NCI-H1048 (cell line): ENCODE data around the gene MED31.
"Not testable (repeated sequence)": the region's sequence is repeated elsewhere in the genome, so short reads cannot be mapped to it uniquely, and the experiment has no call there.

Experiments
- DNase-seq: peaks from one replicate; lab custom pipeline; 2025; lab: John Stamatoyannopoulos, UW

MED31 gene

DNA sequence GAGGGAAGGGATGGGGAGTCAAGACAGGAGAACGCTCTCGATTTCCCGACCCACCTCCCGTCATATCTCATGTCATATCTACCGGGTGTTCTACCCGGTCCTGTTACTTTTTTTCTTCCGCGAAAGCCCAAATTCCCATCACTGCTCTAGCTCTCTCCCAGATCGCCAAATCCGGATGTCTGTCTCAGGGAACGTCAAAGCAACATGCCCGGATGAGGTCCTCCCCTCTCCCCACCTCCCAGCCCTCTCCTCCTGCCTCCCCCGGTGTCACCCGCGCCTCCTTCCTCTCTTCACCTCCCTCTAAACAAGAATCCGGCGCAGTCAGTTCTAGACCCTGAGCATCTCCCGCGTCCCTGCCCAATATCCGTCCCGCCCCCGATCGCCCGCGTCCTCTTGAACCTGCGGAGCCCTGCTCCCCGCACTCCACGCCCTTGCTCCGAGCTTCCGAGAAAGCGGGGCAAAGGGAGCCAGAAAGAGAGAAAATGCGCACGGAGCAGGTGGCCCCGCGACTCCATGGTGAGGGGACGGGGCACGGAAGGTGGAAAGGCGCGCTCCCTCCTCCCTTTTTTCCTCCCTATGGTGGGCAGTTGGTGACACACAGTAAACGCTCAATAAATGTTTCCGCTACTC lies 4.4 kb upstream of the MED31 start:
- DNase-seq, result not testable (repeated sequence)

DNA sequence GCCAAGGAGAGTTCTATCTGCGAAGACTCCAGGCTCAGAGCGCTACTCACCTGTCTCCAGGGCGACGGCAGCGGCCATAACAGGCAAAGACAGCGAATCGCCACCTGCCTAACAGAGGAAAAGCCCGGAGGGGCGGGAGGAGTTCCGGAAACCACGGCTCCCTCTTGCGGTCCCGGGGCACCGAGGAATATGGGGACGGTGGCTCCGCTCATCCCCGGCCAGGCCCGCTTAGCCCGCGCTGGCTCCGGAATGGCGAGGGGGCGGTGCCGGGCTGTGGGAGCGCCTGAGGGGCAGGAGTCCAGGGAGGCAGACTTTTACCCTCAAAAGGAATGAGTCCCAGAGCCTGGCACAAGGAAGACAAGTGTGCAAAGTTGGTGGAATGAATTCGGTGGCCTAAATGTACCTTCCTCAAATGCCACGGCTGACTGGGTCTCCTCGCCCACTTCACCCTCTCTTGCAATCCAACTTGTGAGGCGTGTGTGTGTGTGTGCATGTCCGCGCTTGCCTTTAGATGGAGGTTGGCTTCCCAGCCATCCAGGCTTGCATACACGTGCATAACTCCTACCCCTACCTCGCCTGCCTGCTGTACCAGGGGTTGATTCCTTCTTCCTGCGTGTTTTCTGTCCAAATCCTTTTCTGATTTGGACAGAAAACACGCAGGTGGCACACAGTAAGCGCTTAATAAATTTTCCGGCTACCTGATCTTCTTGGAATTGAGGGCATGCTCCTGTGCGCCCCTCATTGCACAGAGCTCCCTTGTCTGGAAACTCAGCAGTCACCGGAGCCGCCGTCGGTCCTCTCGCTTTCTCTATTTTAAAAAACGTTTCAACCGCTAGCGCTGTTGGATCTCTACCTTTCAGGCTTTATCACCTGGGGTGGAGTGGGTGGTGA lies 3.7 kb upstream of the MED31 start:
- DNase-seq, result no peak

DNA sequence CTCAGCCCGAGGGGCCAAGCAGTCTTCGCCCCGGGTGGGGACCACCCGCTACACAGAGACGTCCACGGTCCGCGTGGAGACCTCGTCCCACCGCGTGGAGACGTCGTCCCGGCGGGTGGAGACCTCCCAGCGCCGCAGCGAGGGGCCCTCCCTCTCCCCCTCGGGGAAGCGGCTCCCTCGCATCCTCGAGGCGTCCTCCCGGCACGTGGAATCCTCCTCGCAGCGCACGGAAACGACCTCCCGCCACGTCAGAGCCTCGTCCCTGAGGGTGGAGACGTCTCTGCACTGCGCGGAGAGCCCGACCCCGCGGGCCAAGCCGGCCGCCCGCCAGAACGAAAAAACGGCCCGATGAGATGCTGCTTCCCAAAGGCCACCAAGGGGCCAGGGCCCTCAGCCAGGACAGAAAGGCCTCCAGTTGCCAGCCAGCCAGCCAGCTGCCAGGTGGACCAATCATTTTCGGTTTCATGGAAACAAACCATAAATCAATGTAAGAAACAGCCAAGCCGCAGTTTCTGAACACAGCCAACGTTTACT lies 581 bp upstream of the MED31 start:
- DNase-seq, result no peak

DNA sequence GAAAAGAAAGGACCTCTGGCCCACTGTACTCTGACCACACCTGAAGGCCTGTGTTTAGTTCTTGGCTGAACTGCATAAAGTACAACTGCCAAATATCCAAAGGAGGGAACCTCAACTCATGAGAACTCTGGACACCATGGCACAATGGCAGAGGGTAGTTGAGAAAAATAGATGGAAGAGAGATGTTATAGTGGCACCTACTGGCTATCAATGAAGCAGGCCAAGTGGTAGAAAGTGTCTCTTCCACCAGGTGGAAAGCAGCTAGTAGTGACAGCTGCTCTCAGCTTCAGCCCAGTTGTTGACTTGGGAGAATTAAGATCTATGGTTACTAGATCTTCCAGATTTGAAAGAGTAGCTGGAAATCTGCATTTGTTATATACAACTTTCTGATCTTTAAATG lies 3.2 kb downstream of the MED31 start:
- DNase-seq, result no peak

DNA sequence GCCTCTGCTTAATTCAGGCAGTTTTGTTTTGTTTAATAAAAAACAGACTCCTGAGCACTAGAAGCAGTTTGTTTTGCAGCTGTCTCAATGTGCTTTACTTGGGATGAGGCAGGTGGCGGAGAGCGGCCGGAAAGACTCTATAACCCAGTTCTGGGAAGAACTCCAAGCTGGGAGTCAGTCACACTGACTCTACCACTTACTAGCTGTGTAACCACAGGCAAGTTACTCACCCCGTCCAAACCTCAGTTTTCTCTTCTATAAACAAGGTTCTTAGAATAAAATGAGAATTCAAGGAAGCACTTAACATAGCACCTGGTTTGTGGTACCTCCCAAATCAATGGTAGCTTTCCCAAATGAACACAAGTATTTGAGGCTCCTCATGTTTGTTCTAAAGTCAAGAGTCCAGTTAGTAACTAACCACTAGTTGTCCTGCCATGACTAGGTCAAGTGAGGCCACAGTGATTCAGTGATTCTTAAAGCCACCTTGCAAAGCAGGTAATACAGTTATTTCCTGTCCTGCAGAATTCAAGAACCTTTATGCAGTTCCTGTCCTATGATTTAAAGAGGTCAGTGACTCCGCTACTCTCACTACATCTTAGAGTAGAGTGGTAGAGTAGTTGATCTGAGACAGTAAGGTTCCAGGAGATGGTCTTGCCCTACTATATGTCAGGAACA lies 7.8 kb downstream of the MED31 start:
- DNase-seq, result no peak

DNA sequence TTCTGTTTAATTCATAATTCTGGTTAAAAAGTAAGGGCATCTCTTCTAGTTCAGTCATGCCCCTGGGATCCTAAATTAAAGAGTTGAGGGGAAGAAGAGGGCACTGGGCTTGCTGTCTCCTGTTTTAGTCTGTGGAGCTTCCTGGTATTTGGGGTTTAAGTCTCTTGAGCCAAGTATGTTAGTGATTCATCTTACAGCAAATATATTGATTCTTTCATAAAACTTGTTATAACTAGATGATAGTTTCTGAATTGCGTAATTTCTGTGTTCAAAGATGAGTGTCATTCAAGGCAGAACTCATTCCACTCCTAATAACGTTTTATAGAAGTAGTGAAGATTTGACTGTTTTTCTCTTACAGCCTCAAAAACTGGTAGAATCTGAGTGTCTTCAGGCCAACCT lies 8.8 kb downstream of the MED31 start:
- DNase-seq, result no peak

DNA sequence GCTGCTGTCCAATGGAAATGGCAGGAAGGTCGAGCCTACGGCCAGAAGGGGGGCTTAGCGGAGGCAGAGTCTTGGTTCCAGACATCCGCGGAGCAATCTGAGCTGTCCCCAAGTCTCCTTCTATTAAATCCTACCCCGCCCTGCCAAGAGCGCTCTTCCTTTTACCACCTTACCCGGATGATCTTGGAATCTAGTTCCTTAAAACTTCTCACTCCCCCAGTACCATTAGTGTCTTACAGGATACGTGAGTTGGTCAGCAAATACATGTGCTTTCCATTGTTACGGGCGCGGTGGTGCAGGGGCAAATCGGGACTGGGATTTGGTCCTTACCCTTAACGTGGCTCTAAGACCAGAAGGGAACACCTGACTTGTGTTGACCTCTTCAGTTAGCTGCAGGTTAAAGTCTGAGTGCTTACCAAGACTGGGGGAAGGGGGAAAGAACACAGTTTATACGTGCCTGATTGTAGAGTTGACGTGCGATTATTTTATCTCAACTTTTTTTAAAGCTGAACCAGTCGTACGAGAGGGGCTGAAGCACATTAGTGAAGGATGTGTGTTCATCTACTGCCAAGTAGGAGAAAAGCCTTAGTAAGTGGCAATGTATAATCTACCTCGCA lies 10.1 kb downstream of the MED31 start:
- DNase-seq, result no peak

DNA sequence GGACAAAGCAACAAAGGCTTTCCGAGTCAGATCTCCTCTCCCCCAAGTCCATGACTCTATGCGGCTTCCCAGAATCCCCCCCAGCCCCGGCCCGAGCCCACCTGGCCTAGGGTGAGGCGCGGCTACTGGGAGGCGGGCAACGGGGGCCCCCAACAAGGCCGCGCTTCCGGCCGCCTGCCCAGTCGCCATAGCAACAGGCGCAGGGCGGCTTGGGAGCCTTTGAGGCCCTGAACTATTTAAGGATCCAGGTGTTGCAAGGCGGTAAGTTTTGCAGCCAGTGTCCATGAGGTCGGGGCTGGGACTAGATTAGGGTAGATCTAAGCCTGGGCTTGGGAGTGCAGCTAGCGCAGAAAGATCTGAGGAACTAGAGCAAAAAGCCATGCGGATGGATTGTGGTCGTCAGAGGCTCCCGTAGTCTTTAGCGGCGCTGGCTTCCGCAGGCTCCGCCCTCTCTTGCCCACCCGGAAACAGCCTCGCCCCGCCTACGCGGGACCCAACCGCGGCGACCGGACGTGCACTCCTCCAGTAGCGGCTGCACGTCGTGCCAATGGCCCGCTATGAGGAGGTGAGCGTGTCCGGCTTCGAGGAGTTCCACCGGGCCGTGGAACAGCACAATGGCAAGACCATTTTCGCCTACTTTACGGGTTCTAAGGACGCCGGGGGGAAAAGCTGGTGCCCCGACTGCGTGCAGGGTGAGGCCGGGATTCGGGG lies 10.7 kb downstream of the MED31 start, which contains the start of the genes KIAA0753 and TXNDC17:
KIAA0753 (minus strand) TSS at position 176 of the 711 bp plus-strand sequence. CDS start 5,608 bp downstream, outside the sequence.
TXNDC17 (plus strand) TSS at position 525 of the 711 bp plus-strand sequence; CDS start at position 548, 23 bp downstream.
- peak; percentile 78 for DNase-seq

DNA sequence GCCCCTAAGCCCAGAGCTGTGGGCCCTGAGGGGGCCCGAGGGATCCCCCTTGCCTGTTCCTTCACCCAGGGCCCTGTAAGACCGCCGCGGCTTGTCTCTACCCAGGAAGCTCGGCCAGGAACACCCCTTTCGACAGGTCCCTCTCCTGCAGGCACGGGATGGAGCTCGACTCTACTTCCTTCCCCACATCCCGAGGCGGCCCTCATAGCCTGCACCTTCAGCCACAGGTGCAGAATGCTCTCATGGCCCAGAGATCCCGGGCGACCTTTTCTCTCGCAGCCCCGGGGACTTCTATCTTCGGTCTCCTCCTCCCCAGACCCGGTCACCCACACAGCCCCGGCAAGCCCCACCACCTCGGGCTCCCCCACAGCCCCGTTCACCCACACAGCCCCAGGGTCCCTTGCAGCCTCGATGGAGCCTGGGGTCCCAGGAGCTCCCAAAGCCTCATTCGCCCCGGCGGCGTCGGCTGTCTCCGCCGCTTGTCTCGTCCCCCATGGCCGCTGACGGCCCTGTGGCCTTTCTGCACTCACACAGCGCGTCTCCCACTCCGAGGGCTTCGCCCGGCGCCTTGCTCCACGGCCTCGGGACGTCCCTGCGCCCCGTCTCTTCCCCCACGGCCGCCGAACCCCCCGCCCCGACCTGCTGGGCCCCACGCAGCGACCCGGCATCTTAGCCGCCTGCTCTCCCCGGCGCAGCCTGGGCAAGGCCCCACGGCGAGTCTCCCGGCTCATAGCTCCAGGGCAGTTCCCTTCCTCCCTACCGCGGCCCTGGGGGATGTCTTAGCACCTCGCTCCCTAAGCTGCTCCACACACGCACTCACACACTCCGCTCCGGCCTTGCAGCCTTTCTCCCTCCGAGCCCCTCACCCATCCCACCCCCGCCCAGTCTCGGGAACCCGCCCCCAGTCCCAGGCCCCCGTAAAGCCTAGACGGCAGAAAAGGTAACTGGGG lies 11.5 kb downstream of the MED31 start:
- DNase-seq, result no peak

DNA sequence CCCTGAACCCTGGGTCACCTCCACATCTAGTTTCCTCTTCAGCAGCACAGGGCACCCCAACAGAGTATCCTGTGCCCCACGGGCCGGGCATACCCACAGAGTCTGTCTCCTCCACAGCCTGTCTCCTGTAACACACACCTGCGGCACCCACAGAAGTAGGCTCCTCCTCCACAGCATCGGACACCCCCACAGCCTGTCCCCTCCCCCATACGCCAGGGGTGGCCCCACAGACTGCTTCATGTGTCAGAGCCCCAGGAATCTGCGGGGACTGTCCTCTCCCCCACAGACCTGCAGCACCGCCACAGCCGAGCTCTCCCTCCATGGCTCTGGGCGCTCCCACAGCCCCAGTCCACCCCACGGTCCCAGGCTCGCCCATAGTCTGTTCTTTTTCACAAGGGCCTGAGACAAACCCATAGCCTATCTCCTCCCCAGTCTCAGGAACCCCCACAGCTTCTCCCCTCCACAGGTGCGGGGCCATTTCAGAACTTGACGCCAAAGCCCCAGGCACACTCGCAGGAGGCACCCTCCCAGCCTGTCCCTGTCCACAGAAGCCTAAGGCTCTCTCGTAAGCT lies 12.3 kb downstream of the MED31 start:
- no peak for DNase-seq

DNA sequence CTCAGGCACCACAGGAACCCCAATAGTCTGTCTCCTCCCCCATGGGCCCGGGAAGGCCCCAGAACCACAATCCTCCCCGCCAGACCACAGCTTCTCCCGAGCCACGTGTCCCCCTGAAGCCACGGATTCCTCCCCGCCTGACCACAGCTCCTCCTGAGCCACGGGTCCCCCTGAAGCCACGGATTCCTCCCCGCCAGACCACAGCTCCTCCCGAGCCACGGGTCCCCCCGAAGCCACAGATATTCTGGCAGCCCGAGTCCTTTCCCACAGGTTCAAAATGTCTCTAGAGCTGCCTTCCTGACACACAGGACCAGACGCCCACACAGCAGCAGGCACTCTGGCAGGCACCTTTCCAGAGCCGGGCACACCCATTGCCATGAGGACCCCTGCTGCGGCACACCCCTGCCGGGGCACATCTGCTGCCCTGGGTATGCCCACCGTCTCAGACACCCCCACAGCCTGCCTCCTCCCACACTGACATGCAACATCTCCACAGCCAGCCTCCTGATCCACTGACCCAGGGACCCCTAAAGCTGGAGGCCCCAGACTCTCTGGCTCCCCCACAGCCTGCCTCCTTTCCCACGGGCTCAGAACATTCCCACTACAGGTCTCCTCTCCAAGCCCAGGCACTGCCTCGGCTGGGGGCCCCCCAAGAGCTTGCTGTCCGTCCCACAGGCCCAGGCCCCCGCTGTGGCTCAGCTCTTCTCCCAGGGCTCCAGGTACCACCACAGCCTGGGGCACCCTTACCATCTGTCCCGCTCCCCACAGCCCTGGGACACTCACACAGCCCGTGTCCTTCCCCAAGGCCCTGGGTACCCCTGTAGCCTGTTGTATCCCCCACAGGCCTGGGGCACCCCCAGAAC lies 13.1 kb downstream of the MED31 start:
- no peak for DNase-seq

DNA sequence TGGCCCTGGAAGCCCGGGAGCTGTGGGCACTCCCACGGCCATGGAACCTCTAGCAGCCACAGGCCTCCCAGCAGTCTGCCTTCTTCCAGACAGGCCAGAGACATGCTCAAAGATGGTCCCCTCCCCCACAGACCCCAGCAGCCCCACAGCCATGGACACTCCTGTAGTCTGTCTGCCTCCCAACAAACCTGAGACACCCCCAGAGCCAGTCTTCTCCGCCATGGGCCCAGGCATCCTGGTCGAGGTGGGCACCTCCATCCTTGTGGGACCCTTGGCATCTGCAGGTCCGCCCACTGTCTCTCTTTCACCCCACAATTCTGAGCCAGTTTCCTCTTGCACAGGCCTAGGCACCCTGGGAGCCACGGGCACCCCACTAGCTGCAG lies 14.0 kb downstream of the MED31 start:
- no peak for DNase-seq

DNA sequence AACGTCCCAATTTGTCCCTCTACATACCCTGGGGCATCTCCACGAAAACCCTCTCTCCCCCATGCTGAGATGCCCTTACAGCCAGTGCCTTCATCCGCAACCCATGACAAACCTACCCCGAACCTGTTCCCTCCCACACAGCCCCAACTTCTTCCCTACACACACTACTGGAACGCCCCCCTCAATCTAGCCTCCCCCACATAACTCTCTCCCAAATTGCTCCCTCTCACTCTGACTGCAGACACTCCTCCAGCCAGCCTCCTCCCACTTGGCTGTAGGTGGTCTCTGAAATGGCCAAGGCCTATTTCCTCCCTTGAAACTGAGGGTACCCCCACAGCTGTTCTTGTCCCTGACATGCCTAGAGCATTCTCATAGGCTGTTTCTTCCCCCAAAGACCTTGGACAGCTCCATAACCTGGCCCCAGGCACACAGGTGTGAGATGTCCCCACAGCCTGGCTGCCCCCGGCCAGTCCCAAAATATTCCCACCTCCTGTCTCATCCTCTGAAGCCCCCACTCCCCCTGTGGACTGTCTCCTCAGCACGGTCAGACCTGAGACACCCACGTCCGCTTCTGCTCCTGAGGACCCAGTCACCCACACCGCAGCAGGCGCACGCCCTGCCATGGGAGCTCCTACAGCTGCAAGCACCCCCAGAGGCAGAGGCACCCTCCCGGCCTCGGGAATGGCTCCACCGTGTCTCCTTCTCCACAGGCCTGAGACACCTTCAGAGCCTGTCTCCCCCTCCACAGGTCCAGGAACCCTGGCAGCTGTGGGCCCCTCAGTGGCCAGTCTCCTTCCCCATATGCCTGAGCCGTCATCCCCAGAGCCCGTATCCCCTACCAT lies 14.6 kb downstream of the MED31 start:
- no peak for DNase-seq

DNA sequence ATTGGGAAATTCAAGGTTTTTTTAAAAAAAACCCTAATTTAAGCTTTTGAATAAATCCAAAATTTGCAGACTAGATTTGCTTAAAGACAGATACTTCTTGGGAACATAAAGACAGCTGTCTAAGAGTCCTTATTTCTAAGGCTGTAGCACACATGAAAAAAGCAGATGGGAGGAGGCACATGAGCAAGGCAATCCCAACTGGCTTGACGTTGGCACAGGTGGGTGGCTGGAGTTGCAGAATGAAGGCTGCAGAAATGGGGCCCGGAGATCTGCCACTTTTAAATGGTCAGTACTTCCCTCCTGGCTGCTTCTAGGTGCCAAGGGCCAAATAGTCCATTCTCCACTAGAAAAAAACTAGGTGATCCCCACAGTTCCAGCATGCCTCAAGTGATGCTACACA lies 15.3 kb downstream of the MED31 start:
- DNase-seq, result no peak

DNA sequence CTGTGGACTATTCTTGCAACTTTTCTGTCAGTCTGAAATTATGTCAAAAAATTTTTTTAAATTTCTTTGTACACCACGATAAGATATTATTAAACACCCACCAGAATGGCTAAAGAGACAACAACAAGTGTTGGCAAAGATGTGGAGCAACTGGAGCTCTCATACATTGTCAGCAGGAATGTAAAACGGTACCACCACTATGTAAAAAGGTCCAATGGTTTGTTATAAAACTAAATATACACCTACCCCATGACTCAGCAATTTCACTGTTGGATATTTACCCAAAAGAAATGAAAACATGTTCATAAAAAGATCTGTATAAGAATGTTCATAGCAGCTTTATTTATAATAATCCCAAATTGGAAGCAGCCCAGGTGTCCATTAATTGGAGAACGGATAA lies 18.1 kb downstream of the MED31 start:
- DNase-seq, result no peak

DNA sequence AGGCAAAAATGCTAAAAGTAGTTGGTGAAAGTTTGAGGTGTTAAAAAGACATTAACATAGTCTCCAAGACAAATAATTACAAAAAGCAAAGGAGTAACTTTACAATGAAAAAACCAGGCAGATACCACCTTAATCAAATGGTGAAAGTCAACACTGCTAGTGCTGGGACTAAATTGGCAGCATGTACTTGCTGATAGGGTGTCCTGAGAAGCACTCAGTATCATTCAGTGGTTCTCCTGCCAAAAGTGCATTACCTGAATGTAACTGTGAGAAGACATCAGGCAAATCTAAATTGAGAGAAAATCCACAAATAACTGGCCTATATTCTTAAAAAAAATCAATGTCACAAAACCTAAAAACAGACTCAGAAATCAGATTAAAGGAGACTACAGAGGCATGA lies 18.9 kb downstream of the MED31 start:
- DNase-seq, result no peak

DNA sequence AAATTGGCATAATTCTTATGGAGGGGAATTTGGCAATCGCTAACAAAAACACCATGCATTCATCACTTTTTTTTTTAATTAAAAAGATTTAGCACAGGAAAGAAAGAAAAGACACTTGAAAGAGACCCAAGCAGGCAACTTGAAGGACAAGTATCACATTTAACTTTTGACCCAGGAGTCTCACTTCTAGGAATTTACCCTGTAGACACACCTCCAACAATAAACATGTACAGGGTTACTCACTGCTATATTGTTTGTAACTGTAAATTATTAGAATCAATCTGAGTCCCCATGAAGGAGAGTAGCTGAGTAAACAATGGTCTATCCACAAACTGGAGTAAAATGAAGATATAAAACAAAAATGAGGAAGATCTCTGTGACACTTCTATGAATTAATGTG lies 21.0 kb downstream of the MED31 start:
- no peak for DNase-seq

DNA sequence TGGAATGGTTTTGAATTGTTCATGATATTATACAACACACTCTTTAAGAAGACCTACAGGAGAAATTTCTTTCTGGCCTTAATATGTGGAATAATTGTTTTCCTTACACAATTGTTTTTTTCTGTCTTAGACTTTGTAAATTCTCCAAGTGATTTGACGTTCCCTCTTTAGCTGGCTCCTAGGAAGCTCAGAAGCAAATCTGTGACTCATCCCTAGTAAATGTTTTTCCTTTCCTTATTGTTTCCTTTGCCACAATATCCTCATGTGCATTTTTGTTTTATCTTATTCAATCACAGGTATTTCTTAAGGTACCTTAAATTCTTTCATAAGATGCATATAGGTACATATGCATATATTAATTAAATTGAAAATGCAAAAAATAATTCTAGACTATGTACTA lies 24.4 kb downstream of the MED31 start:
- no peak for DNase-seq
